Measurements from ENCODE around the gene DICER1. TPM values are rescaled to one million over a fixed set of nuclear protein-coding genes. Genes with fewer than 3 reads are reported as not detected.
"Not testable (repeated sequence)": the region's sequence is repeated elsewhere in the genome, so short reads cannot be mapped to it uniquely, and the experiment has no call there.

Gene DICER1
- total RNA-seq, 1 donor from 2014 or later, result 43.6 TPM

GRCh38 chr14:95183532-95184412, 26.4 kb upstream of the DICER1 start:
- no peak for DNase-seq (ENCODE audit: low read depth)
- H3K4me3 ChIP-seq (ENCODE audit: low read depth, low read length), result no peak overlapping the region
- no peaks in the 10 kb centered on the region for H3K36me3 ChIP-seq (ENCODE audit: control insufficient read depth, insufficient read depth, low read length)
- H3K27me3 ChIP-seq (ENCODE audit: control insufficient read depth, insufficient read depth, low read length), result no peaks in the 10 kb centered on the region
- TF ChIP-seq, protein P1, sequence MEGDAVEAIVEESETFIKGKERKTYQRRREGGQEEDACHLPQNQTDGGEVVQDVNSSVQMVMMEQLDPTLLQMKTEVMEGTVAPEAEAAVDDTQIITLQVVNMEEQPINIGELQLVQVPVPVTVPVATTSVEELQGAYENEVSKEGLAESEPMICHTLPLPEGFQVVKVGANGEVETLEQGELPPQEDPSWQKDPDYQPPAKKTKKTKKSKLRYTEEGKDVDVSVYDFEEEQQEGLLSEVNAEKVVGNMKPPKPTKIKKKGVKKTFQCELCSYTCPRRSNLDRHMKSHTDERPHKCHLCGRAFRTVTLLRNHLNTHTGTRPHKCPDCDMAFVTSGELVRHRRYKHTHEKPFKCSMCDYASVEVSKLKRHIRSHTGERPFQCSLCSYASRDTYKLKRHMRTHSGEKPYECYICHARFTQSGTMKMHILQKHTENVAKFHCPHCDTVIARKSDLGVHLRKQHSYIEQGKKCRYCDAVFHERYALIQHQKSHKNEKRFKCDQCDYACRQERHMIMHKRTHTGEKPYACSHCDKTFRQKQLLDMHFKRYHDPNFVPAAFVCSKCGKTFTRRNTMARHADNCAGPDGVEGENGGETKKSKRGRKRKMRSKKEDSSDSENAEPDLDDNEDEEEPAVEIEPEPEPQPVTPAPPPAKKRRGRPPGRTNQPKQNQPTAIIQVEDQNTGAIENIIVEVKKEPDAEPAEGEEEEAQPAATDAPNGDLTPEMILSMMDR (IDR thresholded peaks at IDR 0.05; ENCODE audit: insufficient read depth, low read length, poor library complexity, severe bottlenecking), result no peak

- TF ChIP-seq, protein P1 (IDR thresholded peaks at IDR 0.05; ENCODE audit: insufficient read depth, low read length, poor library complexity, severe bottlenecking), result no peak
- H3K27me3 ChIP-seq (ENCODE audit: control insufficient read depth, insufficient read depth, low read length), result no peaks in the 10 kb centered on the region
- H3K4me3 ChIP-seq (ENCODE audit: low read depth, low read length), result no peak overlapping the region
- H3K36me3 ChIP-seq (ENCODE audit: control insufficient read depth, insufficient read depth, low read length), result no peaks in the 10 kb centered on the region
- no peak for DNase-seq (ENCODE audit: low read depth)
Measured at GRCh38 chr14:95183082-95183481, 25.8 kb upstream of the DICER1 start.

DNA sequence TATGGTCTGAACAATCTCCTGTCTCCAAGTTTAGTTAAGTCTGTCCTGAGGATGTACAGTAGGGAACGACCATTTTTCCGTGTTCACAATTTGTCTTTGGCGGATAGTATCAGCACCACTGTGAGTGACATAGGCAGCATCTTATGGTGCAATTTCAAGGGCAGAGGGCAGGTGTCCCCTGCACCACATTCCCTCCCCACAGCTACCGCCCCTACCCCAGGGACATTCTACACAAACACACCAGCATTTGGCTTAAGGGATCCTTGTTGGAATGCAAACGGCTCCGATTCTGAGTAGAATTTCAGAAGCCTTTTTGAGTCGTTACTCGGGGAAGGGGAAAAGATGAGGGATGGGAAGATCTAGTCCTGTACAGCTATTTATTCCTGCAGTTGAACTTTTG, 25.1 kb upstream of the DICER1 start:
- no peaks in the 10 kb centered on the region for H3K27me3 ChIP-seq (ENCODE audit: control insufficient read depth, insufficient read depth, low read length)
- no peaks in the 10 kb centered on the region for H3K36me3 ChIP-seq (ENCODE audit: control insufficient read depth, insufficient read depth, low read length)
- no peak overlapping the region for H3K4me3 ChIP-seq (ENCODE audit: low read depth, low read length)
- TF ChIP-seq, protein P1 (IDR thresholded peaks at IDR 0.05; ENCODE audit: insufficient read depth, low read length, poor library complexity, severe bottlenecking), result no peak
- no peak for DNase-seq (ENCODE audit: low read depth)

GRCh38 chr14:95180966-95181741, 23.8 kb upstream of the DICER1 start:
- TF ChIP-seq, protein P1 (IDR thresholded peaks at IDR 0.05; ENCODE audit: insufficient read depth, low read length, poor library complexity, severe bottlenecking), result no peak
- DNase-seq (ENCODE audit: low read depth), result no peak
- Histone ChIP-seq H3K27me3 (ENCODE audit: control insufficient read depth, insufficient read depth, low read length) (no peaks in the 10 kb centered on the region), H3K36me3 (ENCODE audit: control insufficient read depth, insufficient read depth, low read length) (no peaks in the 10 kb centered on the region), H3K4me3 (ENCODE audit: low read depth, low read length) (no peak overlapping the region)

GRCh38 chr14:95175670-95176069, 18.3 kb upstream of the DICER1 start:
- H3K27me3 ChIP-seq (ENCODE audit: control insufficient read depth, insufficient read depth, low read length); DNase-seq (ENCODE audit: low read depth); H3K4me3 ChIP-seq (ENCODE audit: low read depth, low read length); H3K36me3 ChIP-seq (ENCODE audit: control insufficient read depth, insufficient read depth, low read length): not testable (repeated sequence)

DNA sequence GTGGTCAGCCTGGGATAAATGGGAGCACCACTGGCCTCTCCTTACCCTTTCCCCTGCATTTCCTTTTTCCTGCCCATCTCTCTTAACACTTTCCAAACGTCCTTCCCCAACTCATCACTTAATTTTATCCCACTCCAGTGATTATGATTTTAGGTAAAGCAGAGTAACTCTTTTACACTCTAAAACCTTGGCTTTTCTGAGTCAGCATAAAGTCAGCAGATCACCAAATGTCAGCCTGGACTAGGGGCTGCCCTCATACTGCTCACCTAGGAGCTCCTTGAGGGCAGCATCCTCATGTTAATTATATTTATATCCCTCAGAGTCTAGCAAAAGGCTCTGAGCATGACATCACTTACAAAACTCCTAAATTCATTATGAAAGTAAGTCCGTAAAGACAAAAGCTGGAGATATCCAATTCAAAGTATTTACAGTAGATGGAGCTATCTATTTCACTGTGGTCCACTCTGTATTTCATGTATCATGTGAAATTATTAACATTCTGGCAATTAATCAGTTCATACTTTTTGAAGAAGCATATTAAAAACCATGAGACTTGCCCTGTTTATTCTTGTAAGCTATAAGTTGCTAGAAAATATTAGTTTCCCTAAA, 17.0 kb upstream of the DICER1 start:
- Histone ChIP-seq H3K4me3 (ENCODE audit: low read depth, low read length) (no peak overlapping the region), H3K36me3 (ENCODE audit: control insufficient read depth, insufficient read depth, low read length) (no peaks in the 10 kb centered on the region), H3K27me3 (ENCODE audit: control insufficient read depth, insufficient read depth, low read length) (no peaks in the 10 kb centered on the region)
- DNase-seq (ENCODE audit: low read depth), result no peak
- TF ChIP-seq, protein P1 (IDR thresholded peaks at IDR 0.05; ENCODE audit: insufficient read depth, low read length, poor library complexity, severe bottlenecking), result no peak
